Karpas-422 (cell line): ENCODE results near the gene TOPORS. TPM values are rescaled to one million over a fixed set of nuclear protein-coding genes. Genes with fewer than 3 reads are reported as not detected.
"Not testable (repeated sequence)": the region's sequence is repeated elsewhere in the genome, so short reads cannot be mapped to it uniquely, and the experiment has no call there.

ENCODE experiments used
- DNase-seq: peaks from one replicate; pipeline ENCODE4 v3.0.0-alpha.2; 2015
- H2AFZ ChIP-seq: fragments of 200-600 bp; sonication (generic); 2 replicates; pipeline ENCODE4 v1.6.1; 2014; ENCODE audit warnings: antibody characterized with exemption, low read length, mixed read lengths
- H3K27ac ChIP-seq: fragments of 200-600 bp; sonication (generic); 2 replicates; pipeline ENCODE4 v1.5.1; 2014; ENCODE audit warnings: mild to moderate bottlenecking, low read length, moderate library complexity
- H3K27me3 ChIP-seq: fragments of 200-600 bp; sonication (generic); 2 replicates; pipeline ENCODE4 v1.6.1; 2014; ENCODE audit warnings: low read length, mixed read lengths
- H3K36me3 ChIP-seq: fragments of 200-600 bp; sonication (generic); 2 replicates; pipeline ENCODE4 v1.6.1; 2014; ENCODE audit warnings: low read length, mixed read lengths; ENCODE audit not compliant: insufficient read depth
- H3K4me1 ChIP-seq: fragments of 200-600 bp; sonication (generic); 2 replicates; pipeline ENCODE4 v1.6.1; 2014; ENCODE audit warnings: mild to moderate bottlenecking, low read length, mixed read lengths
- H3K4me2 ChIP-seq: fragments of 200-600 bp; sonication (generic); 2 replicates; pipeline ENCODE4 v1.6.1; 2014; ENCODE audit warnings: low read length, low read depth, mild to moderate bottlenecking; ENCODE audit not compliant: poor library complexity, severe bottlenecking
- H3K4me3 ChIP-seq: fragments of 200-600 bp; sonication (generic); 2 replicates; pipeline ENCODE4 v1.5.1; 2014; ENCODE audit warnings: mild to moderate bottlenecking, antibody characterized with exemption, low read length, mixed read lengths
- H3K79me2 ChIP-seq: fragments of 200-600 bp; sonication (generic); 2 replicates; pipeline ENCODE4 v1.6.1; 2014; ENCODE audit warnings: mild to moderate bottlenecking, low read length, mixed read lengths
- H3K9ac ChIP-seq: fragments of 200-600 bp; sonication (generic); 2 replicates; pipeline ENCODE4 v1.6.0; 2014; ENCODE audit warnings: low read length
- H3K9me2 ChIP-seq: fragments of 200-600 bp; sonication (generic), shearing (Covaris generic); replicated peaks from 2 replicates; pipeline ENCODE4 v1.6.0; 2014; ENCODE audit warnings: mild to moderate bottlenecking, low read length, moderate library complexity; ENCODE audit not compliant: insufficient read depth
- H3K9me3 ChIP-seq: fragments of 300-700, 200-600 bp; sonication (generic); 2 replicates; pipeline ENCODE4 v1.6.1; 2014; ENCODE audit warnings: low read length, mixed read lengths
- H4K20me1 ChIP-seq: fragments of 200-600 bp; sonication (generic); 2 replicates; pipeline ENCODE4 v1.6.1; 2014; ENCODE audit warnings: mild to moderate bottlenecking, antibody characterized with exemption, low read length, low read depth; ENCODE audit not compliant: insufficient read depth
- total RNA-seq: library from RNA; depleted of rRNA; stranded (reverse); fragments of >200 nt; shearing (Covaris generic); gene quantifications from 2 replicates; pipeline ENCODE4 v1.2.3, GENCODE V29; 2014; ENCODE audit warnings: low replicate concordance; rRNA removed

The TOPORS gene
- total RNA-seq: 16.3 and 21.2 TPM in 2 replicates

DNA sequence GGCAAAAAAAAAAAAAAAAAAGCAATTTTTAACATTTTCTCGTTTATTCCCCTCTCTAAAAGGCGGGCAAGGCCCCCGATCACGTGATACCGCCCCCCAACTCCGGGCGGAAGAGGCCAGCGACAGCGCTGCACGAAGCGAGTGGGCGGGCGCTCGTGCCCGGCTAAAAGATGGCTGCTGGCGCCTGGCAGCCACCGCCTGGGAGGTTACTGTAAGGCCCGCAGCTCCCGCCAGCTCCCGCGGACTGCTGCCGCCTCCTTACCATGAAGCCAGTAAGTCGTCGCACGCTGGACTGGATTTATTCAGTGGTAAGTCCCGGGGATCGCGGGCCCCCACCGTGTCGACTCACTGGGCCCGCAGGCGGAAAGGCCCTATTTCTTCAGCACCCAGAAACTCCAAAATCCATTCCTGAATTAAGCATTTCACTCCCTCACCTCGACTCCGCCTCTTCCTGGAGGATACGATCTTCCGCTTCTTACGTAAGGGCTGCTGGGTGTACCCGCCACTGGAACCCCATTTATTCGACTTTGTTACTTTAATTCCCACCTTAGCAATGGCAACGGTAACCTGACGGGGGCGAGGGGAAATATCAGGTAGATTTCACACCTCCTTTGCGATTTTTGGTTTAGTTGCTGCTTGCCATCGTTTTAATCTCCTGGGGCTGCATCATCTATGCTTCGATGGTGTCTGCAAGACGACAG, at the start of gene TOPORS, which contains the start of gene SMIM27:
TSS of gene TOPORS (minus strand) at position 415 of the 701 bp plus-strand sequence. CDS start at position 265, 150 bp downstream.
TSS of gene SMIM27 (plus strand) at position 156 of the 701 bp plus-strand sequence. CDS start at position 264, 108 bp downstream.
- Histone ChIP-seq H4K20me1 (peaks cover 13% of the 10 kb centered on the region), H3K9ac (peak within 1 kb of the TSS; percentile 93), H3K36me3 (0 out of 2 replicates have a peak, but pooled peaks cover 4% of the 10 kb centered on the region), H3K9me3 (no peaks in the 10 kb centered on the region), H3K4me1 (peaks cover 34% of the 10 kb centered on the region), H3K4me2 (peak within 1 kb of the TSS; percentile 90), H3K27ac (peak within 1 kb of the TSS; percentile 84), H2AFZ (peak within 1 kb of the TSS; percentile 78), H3K79me2 (peaks cover 77% of the 10 kb centered on the region), H3K27me3 (no peaks in the 10 kb centered on the region), H3K4me3 (peak within 1 kb of the TSS; percentile 95), H3K9me2 (no peaks in the 10 kb centered on the region)
- peak; percentile 97 for DNase-seq

DNA sequence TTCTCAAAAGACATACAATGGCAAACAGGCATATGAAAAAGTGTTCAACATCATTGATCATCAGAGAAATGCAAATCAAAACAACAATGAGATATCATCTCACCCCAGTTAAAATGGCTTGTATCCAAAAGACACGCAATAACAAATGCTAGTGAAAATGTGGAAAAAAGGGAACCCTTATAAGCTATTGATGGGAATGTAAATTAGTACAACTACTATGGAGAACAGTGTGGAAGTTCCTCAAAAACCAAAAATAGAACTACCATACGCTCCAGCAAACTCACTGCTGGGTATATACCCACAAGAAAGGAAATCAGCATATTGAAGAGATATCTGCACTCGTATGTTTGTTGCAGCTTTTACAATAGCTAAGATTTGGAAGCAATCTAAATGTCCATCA, 46.6 kb upstream of the TOPORS start:
- H3K27ac ChIP-seq, H3K36me3 ChIP-seq, H3K4me3 ChIP-seq, H3K9me2 ChIP-seq, DNase-seq, H3K27me3 ChIP-seq, H4K20me1 ChIP-seq, H3K9me3 ChIP-seq, H3K79me2 ChIP-seq, H2AFZ ChIP-seq, H3K9ac ChIP-seq: not testable (repeated sequence)
- Histone ChIP-seq H3K4me2 (peak overlapping the region; percentile 26), H3K4me1 (peaks cover 52% of the 10 kb centered on the region)

DNA sequence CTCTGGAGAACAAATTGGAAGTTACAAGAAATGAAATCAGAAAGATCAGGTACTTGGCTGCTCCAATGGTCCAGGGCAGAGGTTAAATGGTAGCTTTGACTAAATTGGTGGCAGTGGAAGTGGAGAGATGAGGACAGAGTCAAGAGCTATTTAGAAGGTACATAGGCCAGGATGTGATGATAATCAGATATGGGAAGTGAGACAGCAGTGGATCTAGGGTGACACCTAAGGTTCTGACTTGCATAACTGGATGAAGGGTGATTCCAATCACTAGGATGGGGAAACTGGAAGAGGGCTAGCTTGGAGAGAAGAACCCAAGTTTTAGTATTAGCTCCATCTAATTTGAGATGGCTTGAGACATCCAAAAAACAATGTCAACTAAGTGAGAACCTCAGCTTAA, 44.5 kb upstream of the TOPORS start:
- Histone ChIP-seq H2AFZ (no peak overlapping the region), H4K20me1 (no peaks in the 10 kb centered on the region), H3K4me3 (no peak overlapping the region), H3K79me2 (no peaks in the 10 kb centered on the region), H3K4me1 (peaks cover 32% of the 10 kb centered on the region), H3K27me3 (no peaks in the 10 kb centered on the region), H3K27ac (no peak overlapping the region), H3K4me2 (no peak overlapping the region), H3K9me3 (no peaks in the 10 kb centered on the region), H3K9me2 (no peaks in the 10 kb centered on the region), H3K36me3 (no peaks in the 10 kb centered on the region), H3K9ac (no peak overlapping the region)
- no peak for DNase-seq

DNA sequence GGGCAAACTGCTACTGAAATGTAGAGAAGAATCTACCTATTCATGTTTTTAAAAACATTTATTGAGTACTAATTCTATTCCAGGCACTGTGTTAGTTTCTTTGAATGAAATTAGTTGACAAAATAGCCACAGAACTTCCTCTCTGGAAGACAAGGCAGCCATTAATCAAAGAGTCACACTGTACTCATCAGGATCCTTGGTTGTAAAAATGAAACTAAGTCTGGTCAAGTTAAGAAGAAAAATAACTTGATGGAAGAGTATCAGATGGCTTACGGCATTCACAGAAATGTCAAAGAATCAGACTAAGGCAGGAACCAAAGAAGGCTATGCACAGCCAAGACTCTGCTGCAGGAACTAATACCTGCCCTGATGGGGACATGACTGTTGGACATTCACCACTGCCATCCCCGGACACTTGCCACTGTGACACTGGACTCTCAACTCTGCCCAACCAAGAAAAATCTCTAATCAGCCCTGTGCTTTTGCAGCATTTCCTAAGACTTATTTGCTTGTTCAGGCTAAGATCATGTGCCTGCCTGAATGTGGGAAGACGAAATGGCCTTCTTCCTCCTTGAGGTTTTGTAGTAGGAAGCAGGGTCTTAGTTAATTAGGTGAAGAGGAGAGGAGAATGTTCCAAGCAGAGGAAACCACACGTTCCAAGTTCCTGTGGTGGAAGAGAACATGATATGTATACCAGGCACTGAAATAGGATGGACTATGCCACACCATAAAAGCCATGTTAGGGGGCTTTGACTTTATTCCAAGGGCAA, 43.9 kb upstream of the TOPORS start:
- Histone ChIP-seq H4K20me1 (no peaks in the 10 kb centered on the region), H3K9ac (no peak overlapping the region), H3K27ac (no peak overlapping the region), H3K4me3 (no peak overlapping the region), H3K4me1 (peaks cover 26% of the 10 kb centered on the region), H3K27me3 (no peaks in the 10 kb centered on the region), H3K9me3 (no peaks in the 10 kb centered on the region), H3K36me3 (no peaks in the 10 kb centered on the region), H2AFZ (no peak overlapping the region), H3K4me2 (no peak overlapping the region), H3K9me2 (no peaks in the 10 kb centered on the region), H3K79me2 (no peaks in the 10 kb centered on the region)
- DNase-seq: no peak

GRCh38 chr9:32590898-32591297, 38.5 kb upstream of the TOPORS start:
- DNase-seq: no peak
- no peak overlapping the region for H3K27ac ChIP-seq
- no peaks in the 10 kb centered on the region for H3K9me2 ChIP-seq
- H3K36me3 ChIP-seq: no peaks in the 10 kb centered on the region
- no peaks in the 10 kb centered on the region for H3K27me3 ChIP-seq
- no peak overlapping the region for H3K4me2 ChIP-seq
- no peak overlapping the region for H3K4me3 ChIP-seq
- peaks cover 9% of the 10 kb centered on the region for H3K4me1 ChIP-seq
- H2AFZ ChIP-seq: no peak overlapping the region
- no peaks in the 10 kb centered on the region for H3K79me2 ChIP-seq
- no peaks in the 10 kb centered on the region for H4K20me1 ChIP-seq
- H3K9ac ChIP-seq: no peak overlapping the region
- no peaks in the 10 kb centered on the region for H3K9me3 ChIP-seq

DNA sequence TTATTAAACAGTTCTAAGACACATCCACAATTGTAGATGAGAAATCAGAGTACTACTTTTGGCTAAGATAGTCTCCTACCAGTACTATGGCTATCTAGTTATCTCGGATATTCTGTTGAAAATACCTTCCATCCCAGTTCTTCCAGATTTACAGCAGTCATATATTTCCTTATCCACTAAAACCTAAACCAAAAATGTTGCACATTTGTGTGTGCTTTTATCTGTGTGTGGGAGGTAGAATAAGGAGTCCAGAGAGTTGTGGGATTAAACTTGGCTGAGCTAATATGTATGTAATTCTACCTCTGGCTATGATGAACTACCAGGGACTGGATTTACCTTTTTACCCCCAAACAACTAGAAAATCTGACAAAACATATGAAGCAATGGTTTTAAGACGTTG, 38.1 kb upstream of the TOPORS start:
- Histone ChIP-seq H3K36me3 (no peaks in the 10 kb centered on the region), H3K27me3 (no peaks in the 10 kb centered on the region), H4K20me1 (no peaks in the 10 kb centered on the region), H3K9me3 (no peaks in the 10 kb centered on the region), H3K4me3 (no peak overlapping the region), H3K9me2 (no peaks in the 10 kb centered on the region), H3K79me2 (no peaks in the 10 kb centered on the region), H2AFZ (no peak overlapping the region), H3K4me1 (peaks cover 9% of the 10 kb centered on the region), H3K27ac (no peak overlapping the region), H3K4me2 (no peak overlapping the region), H3K9ac (no peak overlapping the region)
- DNase-seq: no peak

GRCh38 chr9:32589083-32589723, 36.8 kb upstream of the TOPORS start:
- Histone ChIP-seq H3K9ac (no peak overlapping the region), H2AFZ (no peak overlapping the region), H3K79me2 (no peaks in the 10 kb centered on the region), H3K9me2 (no peaks in the 10 kb centered on the region), H3K27ac (no peak overlapping the region), H3K4me1 (peaks cover 9% of the 10 kb centered on the region), H3K36me3 (no peaks in the 10 kb centered on the region), H3K9me3 (no peaks in the 10 kb centered on the region), H3K4me2 (no peak overlapping the region), H3K4me3 (no peak overlapping the region), H4K20me1 (no peaks in the 10 kb centered on the region), H3K27me3 (no peaks in the 10 kb centered on the region)
- peak; percentile 80 for DNase-seq

DNA sequence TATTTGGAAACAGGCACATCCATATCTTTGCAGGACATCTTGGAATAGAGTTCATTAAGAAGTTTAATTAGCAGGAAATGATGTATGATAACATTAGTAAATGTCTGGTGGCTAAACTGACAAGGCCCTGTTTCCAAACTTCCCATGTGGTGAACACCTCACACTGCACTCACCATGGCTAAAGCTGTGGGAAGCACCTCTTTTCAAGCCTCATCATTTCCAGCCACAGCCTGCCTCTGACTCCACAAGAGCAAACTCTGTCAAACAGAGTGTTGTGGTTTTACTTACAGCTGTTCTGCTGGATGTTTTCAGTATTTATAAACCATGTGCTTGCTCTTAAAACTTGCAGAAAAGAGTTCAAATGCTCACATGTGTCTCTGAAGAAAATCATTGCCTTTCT, 35.5 kb upstream of the TOPORS start:
- no peaks in the 10 kb centered on the region for H4K20me1 ChIP-seq
- no peaks in the 10 kb centered on the region for H3K9me2 ChIP-seq
- H3K4me3 ChIP-seq: no peak overlapping the region
- no peak overlapping the region for H3K27ac ChIP-seq
- H3K4me2 ChIP-seq: no peak overlapping the region
- H3K9me3 ChIP-seq: no peaks in the 10 kb centered on the region
- H3K27me3 ChIP-seq: no peaks in the 10 kb centered on the region
- no peak for DNase-seq
- no peak overlapping the region for H2AFZ ChIP-seq
- no peak overlapping the region for H3K9ac ChIP-seq
- H3K79me2 ChIP-seq: no peaks in the 10 kb centered on the region
- peaks cover 9% of the 10 kb centered on the region for H3K4me1 ChIP-seq
- H3K36me3 ChIP-seq: no peaks in the 10 kb centered on the region
